ENCODE data around the gene MTIF3. TPM values are rescaled to one million over a fixed set of nuclear protein-coding genes. Genes with fewer than 3 reads are reported as not detected.

Gene MTIF3
- total RNA-seq, 1 experiment from 2014 or later, result 42.0 TPM

- TF ChIP-seq TP53 (CRISPR knock-in tag; IDR thresholded peaks at IDR 0.05) (no peak), FOXK1 (CRISPR knock-in tag; IDR thresholded peaks at IDR 0.05) (no peak), ZNF671 (CRISPR knock-in tag; IDR thresholded peaks at IDR 0.05) (no peak), ATF6 (CRISPR knock-in tag; IDR thresholded peaks at IDR 0.05) (no peak), NFE2L1 (CRISPR knock-in tag; IDR thresholded peaks at IDR 0.05) (no peak), ZNF138 (CRISPR knock-in tag; conservative IDR thresholded peaks at IDR 0.05) (no peak), KAT7 (CRISPR knock-in tag; IDR thresholded peaks at IDR 0.05; ENCODE audit: borderline replicate concordance) (no peak)
Observed at GRCh38 chr13:27405546-27406134, 44.7 kb downstream of the MTIF3 start (continued).

- no peak for ATAC-seq
- no peak for TF ChIP-seq GTF2I (CRISPR knock-in tag; conservative IDR thresholded peaks at IDR 0.05)
- TF ChIP-seq RELA (CRISPR knock-in tag; IDR thresholded peaks at IDR 0.05; ENCODE audit: borderline replicate concordance), result no peak
- no peak for TF ChIP-seq ZNF396 (CRISPR knock-in tag; IDR thresholded peaks at IDR 0.05; ENCODE audit: borderline replicate concordance)
- no peak for TF ChIP-seq MYBL2 (CRISPR knock-in tag; IDR thresholded peaks at IDR 0.05)
- TF ChIP-seq FOXK1 (CRISPR knock-in tag; IDR thresholded peaks at IDR 0.05), result no peak
- TF ChIP-seq ZNF232 (CRISPR knock-in tag; IDR thresholded peaks at IDR 0.05), result no peak
- TF ChIP-seq OVOL2 (CRISPR knock-in tag; IDR thresholded peaks at IDR 0.05; ENCODE audit: borderline replicate concordance), result no peak
- no peak for TF ChIP-seq ZNF423 (CRISPR knock-in tag; IDR thresholded peaks at IDR 0.05)
- TF ChIP-seq NR1H2 (CRISPR knock-in tag; IDR thresholded peaks at IDR 0.05), result no peak
- no peak for TF ChIP-seq MAX (CRISPR knock-in tag; IDR thresholded peaks at IDR 0.05)
- TF ChIP-seq ETV6 (CRISPR knock-in tag; IDR thresholded peaks at IDR 0.05), result no peak
- no peak for TF ChIP-seq SMAD3 (CRISPR knock-in tag; IDR thresholded peaks at IDR 0.05; ENCODE audit: borderline replicate concordance)
- no peak for TF ChIP-seq ZNF416 (CRISPR knock-in tag; IDR thresholded peaks at IDR 0.05)
- TF ChIP-seq RORB (CRISPR knock-in tag; IDR thresholded peaks at IDR 0.05), result no peak
- TF ChIP-seq NFE2L1 (CRISPR knock-in tag; IDR thresholded peaks at IDR 0.05), result no peak
- Mint-ChIP-seq H3K27me3 (ENCODE audit: low read depth) (peaks cover 4% of the 10 kb centered on the region; the same call in 1 of the 2 replicates), H3K36me3 (peaks cover 5% of the 10 kb centered on the region; the same call in 1 of the 2 replicates), H3K27ac (no peak overlapping the region), H3K4me3 (no peak overlapping the region), H3K9me3 (peaks cover 11% of the 10 kb centered on the region), H3K4me1 (peaks cover 14% of the 10 kb centered on the region)
- ChIA-PET CTCF (interaction anchor here (1.9 kb wide), 1 partner anchor 22 kb away, joined by 5 read pairs; no protein-coding TSS in a partner anchor), POLR2A (no interaction called here)
- no peak for DNase-seq (ENCODE audit: low spot score)
Observed at GRCh38 chr13:27404680-27405079, 45.7 kb downstream of the MTIF3 start.

- no peaks in the 10 kb centered on the region for H3K27me3 Mint-ChIP-seq (ENCODE audit: low read depth)
- peaks cover 8% of the 10 kb centered on the region for H3K9me3 Mint-ChIP-seq
- peaks cover 17% of the 10 kb centered on the region for H3K4me1 Mint-ChIP-seq
- ATAC-seq (peak; percentile 38), DNase-seq (ENCODE audit: low spot score) (no peak)
- ChIA-PET POLR2A (interaction anchor here (0.8 kb wide), 1 partner anchor 80 kb away, joined by 5 read pairs; no protein-coding TSS in a partner anchor), CTCF (interaction anchor here (0.6 to 1.8 kb wide), 6 partner anchors 15 to 457 kb away, joined by 3 to 18 read pairs (median 6); no protein-coding TSS in a partner anchor)
- H3K4me3 Mint-ChIP-seq, result no peak overlapping the region
- H3K36me3 Mint-ChIP-seq, result peaks cover 5% of the 10 kb centered on the region; the same call in 1 of the 2 replicates
- H3K27ac Mint-ChIP-seq, result peak overlapping the region; percentile 46
- TF ChIP-seq FOXJ3 (CRISPR knock-in tag; IDR thresholded peaks at IDR 0.05; ENCODE audit: borderline replicate concordance) (no peak), ZBTB43 (CRISPR knock-in tag; IDR thresholded peaks at IDR 0.05) (no peak), ZNF416 (CRISPR knock-in tag; IDR thresholded peaks at IDR 0.05) (no peak), ZNF138 (CRISPR knock-in tag; conservative IDR thresholded peaks at IDR 0.05) (no peak), PREB (CRISPR knock-in tag; IDR thresholded peaks at IDR 0.05; ENCODE audit: borderline replicate concordance) (no peak), JUN (CRISPR knock-in tag; IDR thresholded peaks at IDR 0.05) (no peak), ZNF232 (CRISPR knock-in tag; IDR thresholded peaks at IDR 0.05) (no peak), ZNF512 (CRISPR knock-in tag; IDR thresholded peaks at IDR 0.05; ENCODE audit: borderline replicate concordance) (no peak), ZNF671 (CRISPR knock-in tag; IDR thresholded peaks at IDR 0.05) (no peak)
Observed at GRCh38 chr13:27403727-27404385, 46.5 kb downstream of the MTIF3 start.
